HG03378 (cell line): ENCODE results near the gene TEX19.

Experiments
- ATAC-seq: cut with Tn5 transposase; IDR thresholded peaks from one replicate; pipeline ENCODE4 v1.9.1; 2021; ENCODE audit warnings: mild to moderate bottlenecking, moderate library complexity; ENCODE audit not compliant: unreplicated experiment

TEX19 gene

GRCh38 chr17:82386881-82387704, 28.0 kb downstream of the TEX19 start:
- ATAC-seq: no peak

DNA sequence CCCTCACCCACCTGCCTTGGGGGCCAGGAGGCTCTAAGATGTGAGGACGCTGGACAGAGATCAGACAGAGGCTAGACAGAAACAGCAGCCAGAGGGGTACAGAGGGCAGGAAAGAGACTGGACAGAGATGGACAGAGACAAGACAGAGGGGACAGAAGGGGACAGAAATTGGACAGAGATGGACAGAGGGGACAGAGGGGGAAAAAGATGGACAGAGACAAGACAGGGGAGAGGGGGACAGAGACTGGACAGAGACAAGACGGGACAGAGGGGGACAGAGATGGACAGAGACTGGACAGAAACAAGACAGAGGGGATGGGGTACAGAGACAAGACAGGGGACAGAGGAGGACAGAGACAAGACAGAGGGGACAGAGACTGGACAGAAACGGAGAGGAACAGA, 28.7 kb downstream of the TEX19 start:
- no peak for ATAC-seq

DNA sequence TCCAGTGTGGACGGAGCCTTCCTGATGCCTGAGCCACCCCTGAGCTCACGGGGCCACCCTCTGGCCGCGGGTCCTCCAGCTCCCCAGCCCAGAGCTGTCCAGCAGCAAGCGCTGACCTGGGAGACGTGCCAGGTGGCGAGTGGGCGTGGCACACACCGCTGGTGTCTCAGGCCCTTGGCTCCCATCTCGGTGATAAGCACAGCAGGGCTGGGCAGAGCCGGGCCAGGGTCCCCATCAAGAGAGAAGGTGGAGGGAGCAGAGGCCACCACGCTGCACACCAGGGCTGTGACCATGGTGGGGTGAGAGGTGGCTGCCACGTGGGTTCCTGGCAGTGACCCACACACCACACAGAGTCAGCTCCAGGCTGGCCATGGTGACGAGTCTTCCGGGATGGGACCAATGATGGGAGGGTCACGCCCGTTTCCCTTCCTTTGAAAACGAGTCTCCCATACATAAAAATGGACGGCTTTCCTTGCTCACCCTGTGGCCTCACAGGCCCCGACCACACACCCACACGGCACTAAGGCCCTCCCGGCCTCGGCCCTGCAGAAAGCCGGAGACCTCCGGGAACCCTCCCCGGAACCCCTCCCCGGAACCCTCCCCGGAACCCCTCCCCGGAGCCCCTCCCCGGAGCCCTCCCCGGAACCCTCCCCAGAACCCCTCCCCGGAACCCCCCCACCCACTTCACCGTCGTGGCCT, 29.3 kb downstream of the TEX19 start:
- ATAC-seq: no peak

GRCh38 chr17:82388922-82389283, 29.9 kb downstream of the TEX19 start:
- ATAC-seq: no peak

GRCh38 chr17:82389379-82389778, 30.3 kb downstream of the TEX19 start:
- no peak for ATAC-seq

GRCh38 chr17:82390015-82390859, 31.2 kb downstream of the TEX19 start:
- no peak for ATAC-seq

GRCh38 chr17:82390860-82391435, 31.9 kb downstream of the TEX19 start:
- no peak for ATAC-seq

- ATAC-seq: no peak
These were observed 32.5 kb downstream of the TEX19 start for GRCh38 chr17:82391496-82392066.

- no peak for ATAC-seq
These were observed 33.3 kb downstream of the TEX19 start for GRCh38 chr17:82392209-82392920.

- no peak for ATAC-seq
These were observed 33.9 kb downstream of the TEX19 start for GRCh38 chr17:82392941-82393340.

GRCh38 chr17:82394278-82394677, 35.2 kb downstream of the TEX19 start:
- no peak for ATAC-seq

GRCh38 chr17:82396601-82397435, 37.8 kb downstream of the TEX19 start:
- no peak for ATAC-seq

DNA sequence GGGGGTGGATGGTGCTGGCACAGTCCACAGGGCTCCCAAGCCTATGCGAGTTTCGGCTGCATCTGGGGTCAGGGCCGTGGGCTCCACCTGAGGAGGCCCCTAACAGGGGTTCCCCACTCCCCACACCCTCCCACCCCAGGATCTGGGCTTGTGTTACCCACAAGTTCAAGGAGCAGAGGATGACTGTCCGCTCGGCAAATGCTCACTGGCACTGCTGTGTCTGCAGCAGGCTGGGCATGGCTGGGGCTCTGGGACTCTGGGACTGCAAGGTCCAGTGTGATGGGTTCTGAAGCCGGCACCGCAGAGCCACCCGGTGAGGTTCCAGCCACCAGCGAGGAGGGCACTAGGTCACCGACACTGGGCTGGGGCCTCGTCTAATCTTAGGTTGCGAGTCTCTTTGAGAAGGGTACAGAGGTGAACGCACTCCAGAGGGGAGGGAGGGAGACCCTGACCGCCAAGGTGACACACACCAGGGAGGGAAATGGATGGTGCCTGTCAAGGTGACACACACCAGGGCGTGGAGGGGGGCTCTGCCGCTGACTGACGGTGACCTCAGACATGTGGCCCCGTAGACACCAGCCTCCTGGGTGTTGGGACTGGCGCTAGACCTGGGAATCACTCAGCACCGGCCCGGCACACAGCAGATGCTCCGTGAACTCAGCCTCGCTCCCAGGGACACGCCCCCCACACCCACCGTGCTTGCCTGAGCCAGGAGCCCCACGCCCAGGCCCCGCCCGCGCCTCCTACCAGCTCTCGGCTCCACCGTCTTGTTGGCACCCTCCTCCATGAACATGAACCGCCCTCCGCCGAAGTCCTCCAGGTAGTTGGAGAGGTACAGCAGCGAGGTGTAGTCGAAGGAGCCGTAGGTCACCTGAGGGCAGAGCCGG, 38.6 kb downstream of the TEX19 start:
- no peak for ATAC-seq

- ATAC-seq: no peak
These were observed 40.0 kb downstream of the TEX19 start for GRCh38 chr17:82399041-82399441.

DNA sequence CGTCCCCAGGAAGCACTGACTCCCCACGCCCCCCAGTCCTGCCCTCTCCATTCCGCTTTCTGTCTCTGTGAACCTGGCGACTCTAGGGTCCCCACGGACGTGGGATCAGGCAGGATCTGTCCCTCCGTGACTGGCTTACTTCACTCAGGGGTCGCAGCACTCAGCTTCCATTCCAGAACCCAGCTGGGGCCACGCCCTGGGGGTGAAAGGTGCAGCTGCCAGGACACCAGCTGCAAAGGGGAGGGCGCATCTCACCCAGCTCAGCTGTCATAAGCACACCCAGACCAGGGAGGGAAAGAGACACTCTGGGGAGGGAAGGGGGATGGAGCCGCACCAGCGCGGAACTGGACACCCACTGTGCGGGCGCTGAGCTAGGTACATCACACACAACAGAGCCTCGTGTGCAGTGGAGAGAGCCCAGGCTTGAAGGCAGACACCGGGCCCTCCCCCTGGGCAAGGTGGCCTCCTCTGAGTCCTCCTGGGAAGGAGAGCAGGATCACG, 40.6 kb downstream of the TEX19 start:
- ATAC-seq: no peak

DNA sequence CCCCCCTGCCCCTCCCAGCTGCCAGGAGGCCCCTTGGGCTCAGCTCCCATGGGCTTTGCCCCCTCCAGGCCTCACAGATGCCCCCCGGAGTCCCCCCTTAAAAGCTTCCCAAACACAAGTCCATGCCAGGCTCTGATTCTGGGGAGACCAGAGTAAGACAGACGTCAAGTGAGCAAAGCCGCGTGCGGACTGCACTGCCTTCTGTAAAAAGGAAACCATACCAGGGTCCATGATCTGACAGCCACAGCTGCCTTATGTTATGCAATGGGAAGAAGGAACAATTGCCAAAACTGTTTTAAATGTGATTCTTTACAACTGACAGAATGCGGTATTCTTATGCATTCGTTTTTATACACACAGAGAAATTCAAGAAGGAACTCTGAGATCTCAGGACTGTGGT, 41.2 kb downstream of the TEX19 start:
- ATAC-seq: no peak

GRCh38 chr17:82400830-82401229, 41.8 kb downstream of the TEX19 start:
- no peak for ATAC-seq

- ATAC-seq: peak; percentile 58
These were observed 43.8 kb downstream of the TEX19 start for GRCh38 chr17:82402865-82403264.
